ENCODE measurements around the gene HFE. TPM values are rescaled to one million over a fixed set of nuclear protein-coding genes. Genes with fewer than 3 reads are reported as not detected.
A peak's percentile ranks its signal among the peaks of the same experiment; 100 is the strongest.

Gene HFE
- total and polyA plus RNA-seq, 2 of the 13 experiments (the other 11 are each of a cell fraction or from before 2014, with no cell fraction given), result 3.7 to 6.3 TPM

- no peak for TF ChIP-seq ZNF383 (CRISPR knock-in tag; IDR thresholded peaks at IDR 0.05; ENCODE audit: borderline replicate concordance)
- no peak for TF ChIP-seq ZNF20 (CRISPR knock-in tag; IDR thresholded peaks at IDR 0.05)
- TF ChIP-seq ZSCAN20 (CRISPR knock-in tag; IDR thresholded peaks at IDR 0.05; ENCODE audit: borderline replicate concordance), result 0 out of 2 replicates have a peak, but pooled peaks have one; percentile 36
- no peak for TF ChIP-seq HOXA7 (CRISPR knock-in tag; IDR thresholded peaks at IDR 0.05)
- no peak for TF ChIP-seq RARA (CRISPR knock-in tag; IDR thresholded peaks at IDR 0.05)
- TF ChIP-seq THYN1 (CRISPR knock-in tag; IDR thresholded peaks at IDR 0.05; ENCODE audit: borderline replicate concordance, low read depth), result peak; percentile 11; the same call in 1 of the 2 replicates
- no peak for TF ChIP-seq STAG1 (CRISPR knock-in tag; IDR thresholded peaks at IDR 0.05)
- peak; percentile 81 for TF ChIP-seq ZC3H4 (CRISPR knock-in tag; IDR thresholded peaks at IDR 0.05; ENCODE audit: borderline replicate concordance)
- no peak for TF ChIP-seq SNRNP70 (IDR thresholded peaks at IDR 0.05; ENCODE audit: low read depth, low read length)
- no peak for TF ChIP-seq SP2 (CRISPR knock-in tag; IDR thresholded peaks at IDR 0.05)
- TF ChIP-seq BHLHE40 (IDR thresholded peaks at IDR 0.05; ENCODE audit: low read length), result no peak
- TF ChIP-seq BCL6 (CRISPR knock-in tag; IDR thresholded peaks at IDR 0.05), result 0 out of 2 replicates have a peak, but pooled peaks have one; percentile 7
- TF ChIP-seq NFE2L2 (IDR thresholded peaks at IDR 0.05; ENCODE audit: low read length), result no peak
- 0 out of 4 replicates have a peak, but pooled peaks of 1 of the 2 experiments have one; percentile 37 for TF ChIP-seq ATF4 (CRISPR knock-in tag; IDR thresholded peaks at IDR 0.05)
- TF ChIP-seq ZFP37 (CRISPR knock-in tag; IDR thresholded peaks at IDR 0.05; ENCODE audit: borderline replicate concordance), result no peak
- TF ChIP-seq RELA (CRISPR knock-in tag; IDR thresholded peaks at IDR 0.05), result no peak
- no peak for TF ChIP-seq TIGD3 (CRISPR knock-in tag; IDR thresholded peaks at IDR 0.05; ENCODE audit: borderline replicate concordance)
- no peak for TF ChIP-seq GTF3A (CRISPR knock-in tag; conservative IDR thresholded peaks at IDR 0.05)
These were observed 35.2 kb downstream of the HFE start (continued) for GRCh38 chr6:26122402-26122792.
